ENCODE measurements around the gene DPM2.

Gene DPM2

DNA sequence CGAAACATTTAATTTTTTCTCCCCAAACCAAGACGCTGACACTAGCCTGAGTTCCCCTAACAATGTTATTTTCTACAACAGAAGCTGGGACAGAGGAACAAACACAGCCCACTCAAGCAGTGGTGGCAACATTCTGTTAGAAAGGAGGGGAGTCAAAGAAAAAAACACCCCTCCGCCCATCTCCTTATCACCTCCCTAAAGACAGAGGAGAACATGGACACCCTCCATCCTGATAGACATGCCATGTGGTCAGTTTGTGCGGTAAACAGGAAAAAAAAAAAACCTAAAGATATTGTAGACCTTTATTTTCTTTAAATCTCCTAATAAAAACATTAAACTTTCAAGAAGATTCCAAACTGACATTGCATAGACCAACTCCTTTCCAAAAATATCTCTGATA, 2.9 kb upstream of the DPM2 start:
- peak overlapping the region; percentile 63 for H3K27ac Mint-ChIP-seq
- no peak overlapping the region for H3K4me3 Mint-ChIP-seq
- peaks cover 22% of the 10 kb centered on the region for H3K36me3 Mint-ChIP-seq (ENCODE audit: low read depth)
- no peaks in the 10 kb centered on the region for H3K27me3 Mint-ChIP-seq
- peaks cover 48% of the 10 kb centered on the region for H3K4me1 Mint-ChIP-seq (ENCODE audit: low read depth)
- H3K9me3 Mint-ChIP-seq, result no peaks in the 10 kb centered on the region

GRCh38 chr9:127938298-127938690, 640 bp upstream of the DPM2 start:
- Mint-ChIP-seq H3K27me3 (no peaks in the 10 kb centered on the region), H3K36me3 (ENCODE audit: low read depth) (peaks cover 20% of the 10 kb centered on the region), H3K4me1 (ENCODE audit: low read depth) (peaks cover 49% of the 10 kb centered on the region), H3K9me3 (no peaks in the 10 kb centered on the region), H3K4me3 (peak overlapping the region; percentile 35), H3K27ac (peak overlapping the region; percentile 72)

DNA sequence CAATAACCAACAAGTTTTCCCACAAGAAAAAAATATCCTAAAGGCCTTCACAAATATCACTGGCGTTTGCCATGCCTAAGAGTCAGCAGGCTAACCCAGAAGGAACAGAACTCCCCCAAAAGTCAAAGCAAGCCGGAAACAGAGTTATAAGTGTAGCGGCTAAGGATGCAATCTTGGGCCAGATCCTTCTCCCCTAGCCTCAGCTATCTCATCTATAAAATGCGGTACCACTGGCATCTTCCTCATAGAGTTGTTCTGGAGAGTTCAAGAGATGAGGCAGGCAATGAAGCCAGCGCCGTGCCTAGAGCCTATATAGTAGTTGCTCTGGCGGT, 632 bp downstream of the DPM2 start:
- Mint-ChIP-seq H3K27ac (peak overlapping the region; percentile 87), H3K9me3 (no peaks in the 10 kb centered on the region), H3K36me3 (ENCODE audit: low read depth) (peaks cover 16% of the 10 kb centered on the region), H3K4me3 (peak overlapping the region; percentile 92), H3K27me3 (no peaks in the 10 kb centered on the region), H3K4me1 (ENCODE audit: low read depth) (peaks cover 40% of the 10 kb centered on the region)

DNA sequence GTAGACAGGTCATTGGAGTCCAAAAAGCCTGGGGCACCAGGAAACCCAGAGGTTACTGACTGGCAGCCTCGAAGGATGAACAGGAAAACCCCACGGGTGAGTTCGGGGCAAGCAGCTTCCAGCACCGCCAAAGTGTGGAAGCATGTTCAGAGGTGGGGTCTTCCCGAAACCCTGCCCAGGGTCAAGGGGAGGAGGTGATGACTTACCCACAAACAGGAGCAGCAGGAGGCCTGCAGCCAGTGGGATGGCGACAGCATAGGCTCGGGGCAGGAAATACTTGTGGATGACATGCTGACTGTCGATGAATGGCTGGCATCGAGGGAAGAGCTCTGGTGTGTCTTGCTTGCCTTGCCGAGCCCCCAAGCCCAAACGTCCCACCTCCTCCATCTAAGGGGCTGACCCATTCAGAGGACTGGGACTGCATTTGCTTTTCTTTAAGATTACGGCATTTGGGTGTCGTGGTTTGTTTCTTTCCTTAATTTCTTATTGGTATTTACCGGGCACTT, 1.3 kb downstream of the DPM2 start:
- Mint-ChIP-seq H3K27ac (peak overlapping the region; percentile 87), H3K27me3 (no peaks in the 10 kb centered on the region), H3K4me3 (peak overlapping the region; percentile 92), H3K9me3 (no peaks in the 10 kb centered on the region), H3K4me1 (ENCODE audit: low read depth) (peaks cover 43% of the 10 kb centered on the region), H3K36me3 (ENCODE audit: low read depth) (peaks cover 16% of the 10 kb centered on the region)

GRCh38 chr9:127935765-127936221, 1.9 kb downstream of the DPM2 start:
- H3K36me3 Mint-ChIP-seq (ENCODE audit: low read depth), result peaks cover 16% of the 10 kb centered on the region
- peaks cover 49% of the 10 kb centered on the region for H3K4me1 Mint-ChIP-seq (ENCODE audit: low read depth)
- H3K27ac Mint-ChIP-seq, result peak overlapping the region; percentile 87
- no peaks in the 10 kb centered on the region for H3K27me3 Mint-ChIP-seq
- no peaks in the 10 kb centered on the region for H3K9me3 Mint-ChIP-seq
- peak overlapping the region; percentile 92 for H3K4me3 Mint-ChIP-seq

DNA sequence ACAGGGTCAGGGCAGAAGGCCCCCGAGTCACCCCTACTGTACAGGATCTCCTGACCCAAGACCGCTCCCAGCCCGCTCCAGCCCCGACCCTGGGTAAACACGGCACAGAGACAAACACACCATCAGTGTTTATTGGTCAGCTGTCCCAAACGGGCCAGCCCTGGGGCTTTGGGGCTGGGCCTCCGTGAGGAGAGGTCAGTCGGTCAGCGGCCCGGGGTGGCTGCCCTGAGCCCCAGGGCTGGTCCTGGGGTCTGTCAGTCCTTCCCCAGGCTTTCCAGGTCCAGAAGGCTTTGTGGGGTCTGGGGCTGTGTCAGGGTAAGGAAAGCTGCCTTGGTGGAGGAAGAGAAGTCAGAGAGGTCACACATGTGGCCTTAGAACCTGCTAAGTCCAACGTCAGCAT, 2.7 kb downstream of the DPM2 start:
- H3K27ac Mint-ChIP-seq, result no peak overlapping the region
- no peak overlapping the region for H3K4me3 Mint-ChIP-seq
- H3K9me3 Mint-ChIP-seq, result no peaks in the 10 kb centered on the region
- H3K4me1 Mint-ChIP-seq (ENCODE audit: low read depth), result peaks cover 53% of the 10 kb centered on the region
- H3K36me3 Mint-ChIP-seq (ENCODE audit: low read depth), result peaks cover 16% of the 10 kb centered on the region
- no peaks in the 10 kb centered on the region for H3K27me3 Mint-ChIP-seq

DNA sequence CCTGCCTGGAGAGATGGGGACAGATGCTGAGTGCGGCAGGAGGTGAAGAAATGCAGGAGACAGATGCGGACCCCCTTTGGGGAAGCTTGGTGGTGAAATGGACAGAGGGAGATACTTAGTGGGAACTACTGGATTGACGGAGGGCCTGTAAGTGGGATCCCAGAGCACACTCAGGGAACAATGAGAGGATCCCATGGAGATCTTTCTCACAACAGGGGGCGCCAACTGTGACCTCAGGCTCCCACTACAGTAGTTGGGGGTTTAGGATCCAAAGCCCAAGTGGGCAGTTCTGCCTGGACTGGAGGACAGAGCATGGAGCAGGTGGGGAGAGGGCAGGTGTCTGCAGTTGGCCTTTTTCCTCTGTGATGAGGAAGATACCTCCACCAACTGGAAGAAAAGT, 3.4 kb downstream of the DPM2 start:
- Mint-ChIP-seq H3K27me3 (no peaks in the 10 kb centered on the region), H3K36me3 (ENCODE audit: low read depth) (peaks cover 16% of the 10 kb centered on the region), H3K9me3 (no peaks in the 10 kb centered on the region), H3K4me1 (ENCODE audit: low read depth) (peaks cover 55% of the 10 kb centered on the region), H3K4me3 (peak overlapping the region; percentile 54), H3K27ac (no peak overlapping the region)

DNA sequence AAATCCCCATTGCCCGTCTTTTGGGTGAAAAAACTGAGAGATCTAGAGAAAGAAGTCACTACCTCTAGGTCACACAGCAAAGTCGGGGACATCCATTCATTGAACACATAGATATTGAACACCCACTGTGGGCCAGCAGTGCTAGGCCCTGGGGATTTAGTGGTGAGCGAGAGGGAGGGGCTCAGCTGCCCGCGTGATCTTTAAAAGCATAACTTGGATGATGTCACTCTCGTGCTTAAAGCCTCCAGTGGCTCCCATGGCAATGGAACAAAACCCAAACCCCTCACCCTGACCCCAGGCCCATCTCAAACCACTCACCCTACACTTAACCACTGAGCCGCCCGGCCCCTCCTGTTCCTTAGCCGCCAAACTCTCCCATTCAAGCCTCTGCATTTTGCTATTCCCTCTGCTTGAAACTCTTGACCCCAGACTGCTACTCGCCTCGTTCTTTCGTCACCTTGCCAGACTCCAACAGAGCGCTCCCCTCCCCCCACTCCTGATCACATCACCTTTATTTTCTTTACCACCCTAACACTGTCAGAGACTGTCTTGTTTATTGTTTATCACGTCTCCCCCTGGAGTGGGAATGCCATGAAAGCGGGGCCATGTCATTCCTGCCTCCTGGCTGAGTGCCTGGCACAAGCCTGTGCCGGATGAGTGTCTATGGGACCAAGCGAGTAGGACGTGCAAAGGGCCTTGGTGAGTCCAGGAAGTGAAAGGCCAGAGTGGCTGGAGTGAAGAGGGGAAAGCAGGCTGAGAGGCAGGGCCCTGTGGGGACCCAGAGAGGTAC, 6.4 kb downstream of the DPM2 start:
- H3K27me3 Mint-ChIP-seq, result peaks cover 4% of the 10 kb centered on the region
- H3K4me3 Mint-ChIP-seq, result peak overlapping the region; percentile 66
- H3K36me3 Mint-ChIP-seq (ENCODE audit: low read depth), result peaks cover 11% of the 10 kb centered on the region
- H3K27ac Mint-ChIP-seq, result peak overlapping the region; percentile 7
- H3K4me1 Mint-ChIP-seq (ENCODE audit: low read depth), result peaks cover 44% of the 10 kb centered on the region
- H3K9me3 Mint-ChIP-seq, result no peaks in the 10 kb centered on the region

DNA sequence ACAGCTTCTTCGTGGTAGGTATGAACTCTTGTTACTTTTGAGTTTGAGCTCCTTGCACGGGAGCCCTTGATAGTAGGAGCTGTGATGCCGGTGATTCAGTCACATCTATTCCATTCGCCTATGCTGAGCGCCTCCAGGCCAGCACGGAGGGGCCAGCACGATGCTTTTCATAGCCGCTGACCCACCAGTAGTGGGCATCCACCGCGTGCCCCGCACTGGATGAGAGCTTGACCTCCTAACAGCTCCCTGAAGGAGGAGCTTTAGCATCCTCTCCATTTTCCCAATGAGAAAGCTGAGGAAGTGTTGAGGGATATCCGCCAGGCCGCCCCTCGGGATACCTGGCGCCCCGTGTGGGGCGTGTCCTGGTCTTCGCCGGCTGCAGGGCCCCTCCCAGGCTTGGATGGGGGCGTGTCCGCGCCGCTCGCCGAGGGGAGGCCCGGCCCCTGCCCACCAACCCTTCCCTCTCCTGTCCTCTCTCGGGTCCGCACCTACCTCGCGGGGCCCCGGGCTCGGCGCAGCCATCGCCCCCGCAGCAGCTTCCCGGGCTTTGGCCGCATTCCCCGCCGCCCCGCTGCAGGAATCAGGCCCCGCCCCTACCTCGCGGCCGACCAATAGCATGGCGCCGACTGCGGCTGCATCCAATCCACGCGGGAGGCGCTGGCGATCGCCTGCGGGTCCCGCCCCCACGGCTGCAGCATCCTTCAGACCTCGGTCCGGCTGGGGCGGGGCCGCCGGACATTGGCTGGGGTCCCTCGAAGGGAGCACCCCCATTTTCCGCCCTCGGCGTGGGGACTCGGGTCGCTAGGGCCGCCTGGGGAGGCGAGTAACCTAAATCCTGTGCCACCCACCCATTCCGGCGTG, 7.2 kb downstream of the DPM2 start, which contains the start of gene PIP5KL1:
TSS of gene PIP5KL1 (minus strand) at position 547 of the 861 bp plus-strand sequence. CDS start at position 522, 25 bp downstream.
- peaks cover 4% of the 10 kb centered on the region for H3K36me3 Mint-ChIP-seq (ENCODE audit: low read depth)
- H3K4me3 Mint-ChIP-seq, result peak within 1 kb of the TSS; percentile 66
- H3K27ac Mint-ChIP-seq, result peak within 1 kb of the TSS; percentile 7
- H3K27me3 Mint-ChIP-seq, result peaks cover 10% of the 10 kb centered on the region
- H3K9me3 Mint-ChIP-seq, result no peaks in the 10 kb centered on the region
- peaks cover 36% of the 10 kb centered on the region for H3K4me1 Mint-ChIP-seq (ENCODE audit: low read depth)

- Mint-ChIP-seq H3K27me3 (peaks cover 14% of the 10 kb centered on the region), H3K4me1 (ENCODE audit: low read depth) (peaks cover 29% of the 10 kb centered on the region), H3K4me3 (no peak overlapping the region), H3K36me3 (ENCODE audit: low read depth) (peaks cover 4% of the 10 kb centered on the region), H3K9me3 (no peaks in the 10 kb centered on the region), H3K27ac (no peak overlapping the region)
These were observed 8.1 kb downstream of the DPM2 start for GRCh38 chr9:127929625-127929979.

- peaks cover 15% of the 10 kb centered on the region for H3K27me3 Mint-ChIP-seq
- H3K9me3 Mint-ChIP-seq, result no peaks in the 10 kb centered on the region
- peaks cover 26% of the 10 kb centered on the region for H3K4me1 Mint-ChIP-seq (ENCODE audit: low read depth)
- H3K27ac Mint-ChIP-seq, result no peak overlapping the region
- H3K36me3 Mint-ChIP-seq (ENCODE audit: low read depth), result no peaks in the 10 kb centered on the region
- no peak overlapping the region for H3K4me3 Mint-ChIP-seq
These were observed 8.7 kb downstream of the DPM2 start for GRCh38 chr9:127928676-127929624.

GRCh38 chr9:127927988-127928675, 9.5 kb downstream of the DPM2 start:
- no peak overlapping the region for H3K27ac Mint-ChIP-seq
- no peak overlapping the region for H3K4me3 Mint-ChIP-seq

GRCh38 chr9:127927201-127927987, 10.3 kb downstream of the DPM2 start:
- no peaks in the 10 kb centered on the region for H3K36me3 Mint-ChIP-seq (ENCODE audit: low read depth)
- no peaks in the 10 kb centered on the region for H3K9me3 Mint-ChIP-seq
- peaks cover 26% of the 10 kb centered on the region for H3K4me1 Mint-ChIP-seq (ENCODE audit: low read depth)
- peaks cover 15% of the 10 kb centered on the region for H3K27me3 Mint-ChIP-seq
- peak overlapping the region; percentile 70 for H3K4me3 Mint-ChIP-seq
- no peak overlapping the region for H3K27ac Mint-ChIP-seq

More at GRCh38 chr9:127927988-127928675, 9.5 kb downstream of the DPM2 start:
- Mint-ChIP-seq H3K9me3 (no peaks in the 10 kb centered on the region), H3K27me3 (peaks cover 15% of the 10 kb centered on the region), H3K4me1 (ENCODE audit: low read depth) (peaks cover 26% of the 10 kb centered on the region), H3K36me3 (ENCODE audit: low read depth) (no peaks in the 10 kb centered on the region)
